GM23248 (cell line): ENCODE data around the gene RBM45. TPM values are rescaled to one million over a fixed set of nuclear protein-coding genes. Genes with fewer than 3 reads are reported as not detected.

Source experiments
- DNase-seq: peaks from one replicate; pipeline ENCODE4 v3.0.0-alpha.2; 2015
- H2AFZ ChIP-seq: fragments of 200-600 bp; sonication (generic); 2 replicates; pipeline ENCODE4 v1.6.1; 2016; ENCODE audit warnings: antibody characterized with exemption
- H3F3A ChIP-seq: fragments of 200-600 bp; sonication (generic); 2 replicates; pipeline ENCODE4 v1.6.1; 2016; ENCODE audit warnings: mild to moderate bottlenecking, antibody characterized with exemption, mixed run types; ENCODE audit not compliant: insufficient read depth
- H3K27ac ChIP-seq: fragments of 200-600 bp; sonication (generic); 2 replicates; pipeline ENCODE4 v1.5.1; 2016; ENCODE audit warnings: mild to moderate bottlenecking
- H3K27me3 ChIP-seq: fragments of 200-600 bp; sonication (generic); replicated peaks from 2 replicates; pipeline ENCODE4 v1.6.1; 2016; ENCODE audit warnings: mild to moderate bottlenecking; ENCODE audit not compliant: insufficient read depth
- H3K36me3 ChIP-seq: fragments of 200-600 bp; sonication (generic); 2 replicates; pipeline ENCODE4 v1.6.1; 2016; ENCODE audit warnings: low read depth, mild to moderate bottlenecking
- H3K4me1 ChIP-seq: fragments of 200-600 bp; sonication (generic); 2 replicates; pipeline ENCODE4 v1.6.1; 2016; ENCODE audit warnings: mild to moderate bottlenecking; ENCODE audit not compliant: insufficient read depth
- H3K4me2 ChIP-seq: fragments of 200-600 bp; sonication (generic); one replicate; pipeline ENCODE4 v1.6.1; 2016; ENCODE audit warnings: mild to moderate bottlenecking; ENCODE audit not compliant: unreplicated experiment
- H3K4me3 ChIP-seq: fragments of 200-600 bp; sonication (generic); 2 replicates; pipeline ENCODE4 v1.5.1; 2016; ENCODE audit warnings: mild to moderate bottlenecking
- H3K79me2 ChIP-seq: fragments of 200-600 bp; sonication (generic); 2 replicates; pipeline ENCODE4 v1.6.1; 2016; ENCODE audit warnings: mild to moderate bottlenecking; ENCODE audit not compliant: insufficient read depth
- H3K9ac ChIP-seq: fragments of 200-600 bp; sonication (generic); 2 replicates; pipeline ENCODE4 v1.6.1; 2016; ENCODE audit warnings: mild to moderate bottlenecking
- H3K9me2 ChIP-seq: fragments of 200-600 bp; sonication (generic); 2 replicates; pipeline ENCODE4 v1.6.1; 2016; ENCODE audit warnings: mixed run types, mild to moderate bottlenecking, moderate library complexity; ENCODE audit not compliant: insufficient read depth
- H3K9me3 ChIP-seq: fragments of 200-600 bp; sonication (generic); one replicate; pipeline ENCODE4 v1.6.1; 2017; ENCODE audit warnings: low read depth
- H4K20me1 ChIP-seq: fragments of 200-600 bp; sonication (generic); 2 replicates; pipeline ENCODE4 v1.6.0; 2016; ENCODE audit not compliant: insufficient read depth
- EZH2 ChIP-seq: fragments of 200-600 bp; sonication (generic); IDR thresholded peaks from 2 replicates; pipeline ENCODE4 v1.6.1; 2018; ENCODE audit warnings: antibody characterized with exemption, mild to moderate bottlenecking; ENCODE audit not compliant: insufficient read depth, poor library complexity, severe bottlenecking
- EZH2phosphoT487 ChIP-seq: fragments of 200-600 bp; sonication (generic); IDR thresholded peaks from 2 replicates; pipeline ENCODE4 v1.6.1; 2018; ENCODE audit warnings: antibody characterized with exemption, moderate library complexity, mild to moderate bottlenecking, low read depth; ENCODE audit not compliant: insufficient read depth
- WGBS, 2 experiments: methylation state at CpG; one replicate each; pipeline ENCODE4 v1.1.6; 2015 to 2017; ENCODE audit warnings: low lambda C conversion rate in 2 of 2, low coverage in 1 of 2; ENCODE audit errors: missing lambda C conversion rate in 2 of 2; 5-methylcytosine and 5-hydroxymethylcytosine counted together
- in situ Hi-C: fragments of 300-500 bp; cut with MboI; formaldehyde crosslinking; loops from 2 replicates; pipeline ENCODE4 v1.15.0; 2020
- polyA plus RNA-seq: library from polyadenylated mRNA; unstranded; fragments of >200 nt; fragmentation: Nextera tagmentation; extraction: Ambion mirVana; gene quantifications from 2 replicates; pipeline ENCODE4 v1.2.1, GENCODE V29; 2016
- total RNA-seq: library from RNA; depleted of rRNA; stranded (reverse); fragments of >200 nt; shearing (Covaris generic); gene quantifications from 2 replicates; pipeline ENCODE4 v1.2.3, GENCODE V29; 2014; rRNA removed

RBM45 gene, protein sequence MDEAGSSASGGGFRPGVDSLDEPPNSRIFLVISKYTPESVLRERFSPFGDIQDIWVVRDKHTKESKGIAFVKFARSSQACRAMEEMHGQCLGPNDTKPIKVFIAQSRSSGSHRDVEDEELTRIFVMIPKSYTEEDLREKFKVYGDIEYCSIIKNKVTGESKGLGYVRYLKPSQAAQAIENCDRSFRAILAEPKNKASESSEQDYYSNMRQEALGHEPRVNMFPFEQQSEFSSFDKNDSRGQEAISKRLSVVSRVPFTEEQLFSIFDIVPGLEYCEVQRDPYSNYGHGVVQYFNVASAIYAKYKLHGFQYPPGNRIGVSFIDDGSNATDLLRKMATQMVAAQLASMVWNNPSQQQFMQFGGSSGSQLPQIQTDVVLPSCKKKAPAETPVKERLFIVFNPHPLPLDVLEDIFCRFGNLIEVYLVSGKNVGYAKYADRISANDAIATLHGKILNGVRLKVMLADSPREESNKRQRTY
- total RNA-seq (15.2 and 15.4 TPM in 2 replicates), polyA plus RNA-seq (17.4 and 17.6 TPM in 2 replicates)

DNA sequence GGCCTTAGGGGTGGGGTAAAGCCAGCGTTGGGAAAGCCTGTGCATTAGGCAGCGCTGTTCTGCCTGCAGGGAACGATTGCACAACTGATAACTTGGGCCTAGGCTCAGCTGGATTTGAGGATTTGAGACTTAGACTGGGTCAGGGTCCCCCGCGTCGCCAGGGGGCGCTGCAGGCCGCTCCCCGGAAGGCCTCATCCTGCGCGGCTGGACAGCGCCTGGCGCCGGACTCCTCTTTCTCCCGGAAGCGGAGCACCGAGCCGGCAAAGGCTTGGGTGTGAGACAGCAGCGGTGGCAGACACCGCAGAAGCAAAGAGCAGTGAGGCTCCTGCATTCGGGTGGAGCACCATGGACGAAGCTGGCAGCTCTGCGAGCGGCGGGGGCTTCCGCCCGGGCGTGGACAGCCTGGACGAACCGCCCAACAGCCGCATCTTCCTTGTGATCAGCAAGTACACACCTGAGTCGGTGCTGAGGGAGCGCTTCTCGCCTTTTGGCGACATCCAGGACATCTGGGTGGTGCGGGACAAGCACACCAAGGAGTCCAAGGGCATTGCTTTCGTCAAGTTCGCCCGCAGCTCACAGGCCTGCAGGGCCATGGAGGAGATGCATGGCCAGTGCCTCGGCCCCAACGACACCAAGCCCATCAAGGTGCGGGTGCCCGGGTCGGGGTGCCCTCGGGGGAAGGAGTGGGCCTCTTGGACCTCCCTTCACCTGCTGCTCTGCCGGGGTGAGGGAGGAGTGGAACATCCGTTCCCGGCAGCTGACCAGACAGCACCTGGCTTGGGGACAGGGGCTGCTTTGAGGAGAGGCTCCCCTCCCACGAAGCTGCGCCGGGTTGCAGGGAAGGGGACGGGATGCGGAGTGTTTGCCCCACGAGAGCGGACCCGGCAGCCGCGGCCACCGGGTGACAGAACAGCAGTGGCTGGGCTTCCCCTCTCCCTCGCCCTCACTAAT, at the start of gene RBM45:
TSS of gene RBM45 (plus strand) at position 236 of the 951 bp plus-strand sequence. CDS start at position 346, 110 bp downstream.
- Histone ChIP-seq H4K20me1 (no peaks in the 10 kb centered on the region), H3K4me2 (peak within 1 kb of the TSS; percentile 95), H3K9me3 (no peaks in the 10 kb centered on the region), H3K27ac (no peak within 1 kb of the TSS), H2AFZ (peak within 1 kb of the TSS; percentile 92), H3K4me1 (peaks cover 7% of the 10 kb centered on the region), H3F3A (no peaks in the 10 kb centered on the region), H3K9me2 (no peaks in the 10 kb centered on the region), H3K36me3 (peaks cover 6% of the 10 kb centered on the region; the same call in 1 of the 2 replicates), H3K79me2 (peaks cover 23% of the 10 kb centered on the region), H3K27me3 (no peaks in the 10 kb centered on the region), H3K9ac (peak within 1 kb of the TSS; percentile 76), H3K4me3 (peak within 1 kb of the TSS; percentile 85)
- 0 to 1% methylated on average over 58 to 59 of the region's 60 CpGs for WGBS, 2 experiments
- peak; percentile 95 for DNase-seq
- in situ Hi-C loops, result no loop called here
- TF ChIP-seq EZH2phosphoT487, result no peak
- no peak for TF ChIP-seq EZH2

DNA sequence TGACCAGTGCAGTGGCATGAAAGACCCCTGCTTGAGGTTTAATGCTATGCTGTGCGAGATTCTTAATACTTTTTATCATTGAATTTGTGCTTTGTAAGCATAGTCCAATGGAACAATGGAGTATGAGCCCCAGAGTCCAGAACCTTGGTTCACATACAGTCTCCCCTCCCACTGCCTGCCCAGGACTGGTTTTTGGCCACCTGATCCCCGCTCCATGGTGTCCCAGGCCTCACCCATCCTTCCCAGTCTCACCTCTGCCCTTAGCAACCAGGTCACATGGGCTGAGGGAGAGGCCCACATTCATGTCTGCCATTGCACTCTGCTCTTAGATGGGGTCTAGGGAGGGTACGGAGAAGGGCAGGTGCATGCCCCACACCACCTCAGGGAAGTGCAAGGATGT, 45.9 kb upstream of the RBM45 start:
- Histone ChIP-seq H3K9ac (no peak overlapping the region), H4K20me1 (no peaks in the 10 kb centered on the region), H2AFZ (no peak overlapping the region), H3K4me1 (no peaks in the 10 kb centered on the region), H3K36me3 (no peaks in the 10 kb centered on the region), H3K4me2 (no peak overlapping the region), H3K4me3 (no peak overlapping the region), H3K27ac (no peak overlapping the region), H3K79me2 (no peaks in the 10 kb centered on the region), H3F3A (no peaks in the 10 kb centered on the region), H3K9me2 (no peaks in the 10 kb centered on the region), H3K27me3 (peaks cover 3% of the 10 kb centered on the region; the same call in 1 of the 2 replicates), H3K9me3 (no peaks in the 10 kb centered on the region)
- WGBS, 2 experiments, result 43 to 48% methylated on average over 3 of the region's 3 CpGs
- no peak for TF ChIP-seq EZH2
- TF ChIP-seq EZH2phosphoT487, result no peak
- no peak for DNase-seq
- in situ Hi-C loops, result no loop called here

DNA sequence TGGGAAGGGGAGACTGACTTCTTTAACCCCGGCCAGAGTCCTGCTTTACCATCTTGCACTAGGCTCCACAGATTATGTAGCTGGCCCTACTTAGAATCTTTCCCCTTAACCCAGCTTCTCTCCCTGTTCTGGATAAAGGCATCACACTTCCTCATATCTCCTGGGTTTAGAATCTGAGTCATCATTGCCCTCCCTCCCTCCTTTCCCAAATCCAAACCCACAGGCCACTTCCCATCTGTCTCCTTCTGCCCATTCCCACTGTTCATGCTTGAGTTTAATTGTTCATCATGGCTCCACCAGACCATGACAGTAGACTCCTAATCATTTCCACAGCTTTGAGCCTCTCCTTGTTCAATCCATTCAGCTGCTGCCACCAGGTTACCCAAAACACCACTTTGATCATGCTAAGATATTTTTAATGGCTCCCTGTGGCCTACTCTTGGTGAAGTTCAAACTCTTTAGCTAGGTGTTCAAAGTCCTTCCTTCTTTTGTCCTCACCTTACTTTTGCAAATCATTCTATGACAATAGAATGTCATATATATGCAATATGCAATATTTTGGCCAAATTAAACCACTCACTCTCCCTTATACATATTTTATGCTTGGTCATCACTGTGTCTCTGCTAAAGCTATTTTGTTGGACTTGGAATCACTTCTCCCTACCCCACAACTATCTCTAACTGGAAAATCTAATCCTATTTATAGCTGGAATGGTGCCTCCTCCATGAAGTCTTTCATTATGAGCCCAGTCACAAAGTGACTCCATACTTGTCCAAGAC, 45.2 kb upstream of the RBM45 start:
- Histone ChIP-seq H3K79me2 (no peaks in the 10 kb centered on the region), H3K4me1 (no peaks in the 10 kb centered on the region), H3K4me3 (no peak overlapping the region), H3K27me3 (peaks cover 3% of the 10 kb centered on the region; the same call in 1 of the 2 replicates), H3F3A (no peaks in the 10 kb centered on the region), H3K36me3 (no peaks in the 10 kb centered on the region), H3K27ac (no peak overlapping the region), H3K9ac (no peak overlapping the region), H3K9me2 (no peaks in the 10 kb centered on the region), H3K4me2 (no peak overlapping the region), H3K9me3 (no peaks in the 10 kb centered on the region), H4K20me1 (no peaks in the 10 kb centered on the region), H2AFZ (no peak overlapping the region)
- in situ Hi-C loops, result no loop called here
- DNase-seq, result no peak
- WGBS, 2 experiments, result 67 to 75% methylated on average over 1 of the region's 1 CpG
- TF ChIP-seq EZH2, result no peak
- TF ChIP-seq EZH2phosphoT487, result no peak
